Gastroesophageal sphincter (tissue), 4 donors: ENCODE data around the gene LHB. TPM values are rescaled to one million over a fixed set of nuclear protein-coding genes. Genes with fewer than 3 reads are reported as not detected.
"Not testable (repeated sequence)": the region's sequence is repeated elsewhere in the genome, so short reads cannot be mapped to it uniquely, and the experiment has no call there.

Experiments used
- ATAC-seq: fragments of 150-250 bp; one replicate; pipeline ENCODE4 v1.9.1; 2016; ENCODE audit warnings: mild to moderate bottlenecking, moderate library complexity
- H3K27ac ChIP-seq, 4 donors: fragments of 200-600 bp; sonication (generic) in 3 of 4; 1 replicate in 3 of 4; 2 replicates in 1 of 4; pipeline ENCODE4 v1.5.1; 2016 to 2019
- H3K27me3 ChIP-seq: fragments of 200-600 bp; sonication (generic); one replicate; pipeline ENCODE4 v1.5.1; 2019
- H3K36me3 ChIP-seq, 2 donors: fragments of 200-600 bp; sonication (generic); one replicate each; pipeline ENCODE4 v1.5.1; 2019; ENCODE audit warnings: control low read depth in 1 of 2
- H3K4me1 ChIP-seq, 3 donors: fragments of 200-600 bp; sonication (generic); 1 replicate in 2 of 3; 2 replicates in 1 of 3; pipeline ENCODE4 v1.5.1; 2016 to 2019; ENCODE audit warnings: control low read depth in 2 of 3
- H3K4me3 ChIP-seq, 2 donors: fragments of 200-600 bp; sonication (generic); one replicate each; pipeline ENCODE4 v1.5.1; 2019; ENCODE audit warnings: mild to moderate bottlenecking in 1 of 2, moderate library complexity in 1 of 2
- H3K9me3 ChIP-seq, 3 donors: fragments of 200-600 bp; sonication (generic); one replicate each; pipeline ENCODE4 v1.5.1; 2017 to 2019; ENCODE audit warnings: control low read depth in 2 of 3
- EP300 ChIP-seq: sonication (generic); formaldehyde crosslinking; IDR thresholded peaks from one replicate; pipeline ENCODE4 v1.6.1; 2017; ENCODE audit warnings: antibody characterized with exemption, mild to moderate bottlenecking
- POLR2A ChIP-seq, 2 donors: fragments of 450-650 bp; IDR thresholded peaks; one replicate each; pipeline ENCODE4 v1.6.1; 2017; ENCODE audit warnings: antibody characterized with exemption in 2 of 2, mild to moderate bottlenecking in 2 of 2, moderate library complexity in 1 of 2
- POLR2AphosphoS5 ChIP-seq: sonication (generic); formaldehyde crosslinking; IDR thresholded peaks from one replicate; pipeline ENCODE4 v1.6.1; 2017; ENCODE audit warnings: antibody characterized with exemption
- WGBS, 2 donors: methylation state at CpG; one replicate each; pipeline ENCODE4 v1.1.5; 2018; ENCODE audit warnings: low coverage in 1 of 2; 5-methylcytosine and 5-hydroxymethylcytosine counted together
- total RNA-seq, 4 donors: library from RNA; depleted of rRNA; stranded (reverse); fragments of >200 nt; gene quantifications; one replicate each; pipeline ENCODE4 v1.1.0, GENCODE V29; 2016
- TF ChIP-seq, protein P1 (sequence below), 4 experiments: fragments of 200-600 bp in 2 of 4; fragments of 450-650 bp in 2 of 4; sonication (generic) in 1 of 4; IDR thresholded peaks; one replicate each; pipeline ENCODE4 v1.5.1; 2017 to 2019; ENCODE audit warnings: antibody characterized with exemption in 4 of 4, mild to moderate bottlenecking in 2 of 4, moderate library complexity in 2 of 4

The LHB gene
- total RNA-seq, 4 donors from 2014 or later = not detected

DNA sequence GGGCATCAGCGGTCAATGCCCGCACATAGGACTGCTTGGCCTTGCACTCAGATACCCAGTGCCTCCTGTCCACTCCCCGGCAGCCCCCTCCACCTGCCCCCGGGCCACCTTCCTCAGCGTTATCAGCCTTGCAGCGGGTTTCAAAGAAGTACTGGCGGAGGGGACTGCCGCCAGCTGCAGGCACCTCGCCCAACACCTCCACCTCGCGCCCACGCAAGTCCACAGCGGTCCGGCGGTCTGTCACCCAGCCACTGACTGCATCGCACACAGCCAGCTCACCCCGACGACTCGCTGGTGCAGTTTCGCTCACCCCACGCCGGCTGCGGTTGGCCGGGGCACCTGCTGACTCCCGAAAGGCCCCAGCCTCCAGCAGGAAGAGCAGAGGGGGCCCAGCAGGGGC lies 44.6 kb upstream of the LHB start:
- no peak overlapping the region for H3K4me3 ChIP-seq
- WGBS, 2 donors = 80% methylated on average over 1 of the region's 25 CpGs; no CpG with 5 or more reads in 1 of the 2 donors
- no peaks in the 10 kb centered on the region for H3K9me3 ChIP-seq
- peaks cover 87% of the 10 kb centered on the region for H3K27me3 ChIP-seq
- no peak for ATAC-seq
- no peaks in the 10 kb centered on the region for H3K36me3 ChIP-seq
- no peak overlapping the region for H3K27ac ChIP-seq
- peaks cover 0 to 28% (median 22%) of the 10 kb centered on the region in 3 donors for H3K4me1 ChIP-seq
- TF ChIP-seq POLR2AphosphoS5 (no peak), POLR2A (IDR thresholded peaks at IDR 0.05) (no peak), EP300 (no peak)
- TF ChIP-seq, protein P1, sequence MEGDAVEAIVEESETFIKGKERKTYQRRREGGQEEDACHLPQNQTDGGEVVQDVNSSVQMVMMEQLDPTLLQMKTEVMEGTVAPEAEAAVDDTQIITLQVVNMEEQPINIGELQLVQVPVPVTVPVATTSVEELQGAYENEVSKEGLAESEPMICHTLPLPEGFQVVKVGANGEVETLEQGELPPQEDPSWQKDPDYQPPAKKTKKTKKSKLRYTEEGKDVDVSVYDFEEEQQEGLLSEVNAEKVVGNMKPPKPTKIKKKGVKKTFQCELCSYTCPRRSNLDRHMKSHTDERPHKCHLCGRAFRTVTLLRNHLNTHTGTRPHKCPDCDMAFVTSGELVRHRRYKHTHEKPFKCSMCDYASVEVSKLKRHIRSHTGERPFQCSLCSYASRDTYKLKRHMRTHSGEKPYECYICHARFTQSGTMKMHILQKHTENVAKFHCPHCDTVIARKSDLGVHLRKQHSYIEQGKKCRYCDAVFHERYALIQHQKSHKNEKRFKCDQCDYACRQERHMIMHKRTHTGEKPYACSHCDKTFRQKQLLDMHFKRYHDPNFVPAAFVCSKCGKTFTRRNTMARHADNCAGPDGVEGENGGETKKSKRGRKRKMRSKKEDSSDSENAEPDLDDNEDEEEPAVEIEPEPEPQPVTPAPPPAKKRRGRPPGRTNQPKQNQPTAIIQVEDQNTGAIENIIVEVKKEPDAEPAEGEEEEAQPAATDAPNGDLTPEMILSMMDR (IDR thresholded peaks at IDR 0.05) = no peak

DNA sequence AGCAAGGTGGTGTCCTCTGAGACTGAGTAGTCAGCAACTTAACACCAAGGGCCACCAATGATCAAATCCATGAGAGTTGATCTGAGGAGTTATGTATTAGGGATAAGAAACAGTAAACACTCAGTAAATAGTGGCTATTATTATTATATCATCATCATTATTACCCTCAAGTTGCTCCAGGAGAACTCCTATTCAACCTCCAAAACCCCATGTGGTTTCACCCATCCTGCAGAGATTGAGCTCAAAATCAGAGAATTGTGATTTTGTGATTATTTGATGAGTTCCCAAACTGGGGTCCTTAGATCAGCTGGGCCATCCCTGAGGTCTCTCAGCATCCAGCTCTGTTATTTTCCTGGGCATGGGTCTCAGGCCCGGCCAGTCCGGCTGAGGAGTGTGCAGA lies 44.1 kb upstream of the LHB start:
- H3K36me3 ChIP-seq = no peaks in the 10 kb centered on the region
- ATAC-seq = no peak
- no peaks in the 10 kb centered on the region for H3K9me3 ChIP-seq
- no peak overlapping the region for H3K27ac ChIP-seq
- TF ChIP-seq, protein P1 (IDR thresholded peaks at IDR 0.05) = no peak
- no peak for TF ChIP-seq POLR2AphosphoS5
- TF ChIP-seq EP300 = no peak
- TF ChIP-seq POLR2A (IDR thresholded peaks at IDR 0.05) = no peak
- H3K4me1 ChIP-seq = peaks cover 0 to 33% (median 22%) of the 10 kb centered on the region in 3 donors
- no CpG with 5 or more reads among the region's 2 CpGs for WGBS, 2 donors
- H3K27me3 ChIP-seq = peaks cover 83% of the 10 kb centered on the region
- H3K4me3 ChIP-seq = no peak overlapping the region

DNA sequence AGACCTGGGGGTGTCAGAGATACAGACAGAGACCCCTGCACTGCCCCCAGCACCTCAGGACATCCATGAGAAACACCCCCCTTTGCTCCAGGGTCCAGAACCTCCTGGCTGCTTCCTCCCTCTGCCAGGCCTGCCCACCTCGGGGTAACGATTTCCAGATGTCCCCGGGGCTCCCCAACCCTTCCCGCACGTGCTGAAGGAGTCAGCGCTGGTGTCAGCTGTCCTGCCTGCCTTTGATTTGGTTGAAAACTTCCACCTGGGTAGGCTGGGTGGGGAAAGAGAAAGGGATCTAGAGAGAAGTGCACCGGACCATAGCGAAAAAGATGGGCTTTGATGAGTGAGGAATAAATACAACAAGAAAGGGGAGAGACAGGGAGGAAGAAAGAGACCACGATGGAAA lies 42.2 kb upstream of the LHB start:
- no peak for TF ChIP-seq POLR2A (IDR thresholded peaks at IDR 0.05)
- no peak for TF ChIP-seq POLR2AphosphoS5
- TF ChIP-seq, protein P1 (IDR thresholded peaks at IDR 0.05) = no peak
- no peak for TF ChIP-seq EP300
- ATAC-seq = no peak
- Histone ChIP-seq H3K4me1 (peaks cover 0 to 25% (median 16%) of the 10 kb centered on the region in 3 donors), H3K9me3 (no peaks in the 10 kb centered on the region), H3K36me3 (no peaks in the 10 kb centered on the region), H3K27me3 (peaks cover 63% of the 10 kb centered on the region), H3K4me3 (no peak overlapping the region), H3K27ac (no peak overlapping the region)
- WGBS, 2 donors = 32% methylated on average over 3 of the region's 9 CpGs; no CpG with 5 or more reads in 1 of the 2 donors

DNA sequence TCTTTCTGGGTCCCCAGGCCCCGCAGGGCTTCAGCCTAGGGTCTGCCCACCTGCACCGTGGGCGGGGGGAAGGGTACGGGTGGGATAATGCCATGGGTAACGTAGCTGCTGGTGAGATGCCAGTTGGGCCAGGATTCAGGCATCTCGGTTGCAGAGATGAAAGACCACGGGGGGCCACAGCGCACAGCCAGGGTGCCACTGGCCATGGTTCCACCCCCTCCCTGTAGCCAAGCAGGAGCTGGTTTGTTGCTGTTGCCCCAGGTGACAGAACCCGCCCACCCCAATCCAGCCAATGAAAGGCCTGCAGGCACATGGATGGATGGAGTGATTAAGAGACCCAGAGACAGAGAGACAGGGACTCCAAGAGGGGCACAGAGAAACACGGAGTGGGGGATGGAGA lies 41.7 kb upstream of the LHB start:
- H3K27me3 ChIP-seq = peaks cover 58% of the 10 kb centered on the region
- H3K27ac ChIP-seq = no peak overlapping the region
- no peaks in the 10 kb centered on the region for H3K36me3 ChIP-seq
- TF ChIP-seq EP300 = no peak
- TF ChIP-seq, protein P1 (IDR thresholded peaks at IDR 0.05) = no peak
- no peak for TF ChIP-seq POLR2A (IDR thresholded peaks at IDR 0.05)
- no peak for TF ChIP-seq POLR2AphosphoS5
- H3K4me1 ChIP-seq = peaks cover 0 to 25% (median 16%) of the 10 kb centered on the region in 3 donors
- WGBS, 2 donors = 20% methylated on average over 3 of the region's 10 CpGs; no CpG with 5 or more reads in 1 of the 2 donors
- no peak for ATAC-seq
- H3K9me3 ChIP-seq = no peaks in the 10 kb centered on the region
- no peak overlapping the region for H3K4me3 ChIP-seq

DNA sequence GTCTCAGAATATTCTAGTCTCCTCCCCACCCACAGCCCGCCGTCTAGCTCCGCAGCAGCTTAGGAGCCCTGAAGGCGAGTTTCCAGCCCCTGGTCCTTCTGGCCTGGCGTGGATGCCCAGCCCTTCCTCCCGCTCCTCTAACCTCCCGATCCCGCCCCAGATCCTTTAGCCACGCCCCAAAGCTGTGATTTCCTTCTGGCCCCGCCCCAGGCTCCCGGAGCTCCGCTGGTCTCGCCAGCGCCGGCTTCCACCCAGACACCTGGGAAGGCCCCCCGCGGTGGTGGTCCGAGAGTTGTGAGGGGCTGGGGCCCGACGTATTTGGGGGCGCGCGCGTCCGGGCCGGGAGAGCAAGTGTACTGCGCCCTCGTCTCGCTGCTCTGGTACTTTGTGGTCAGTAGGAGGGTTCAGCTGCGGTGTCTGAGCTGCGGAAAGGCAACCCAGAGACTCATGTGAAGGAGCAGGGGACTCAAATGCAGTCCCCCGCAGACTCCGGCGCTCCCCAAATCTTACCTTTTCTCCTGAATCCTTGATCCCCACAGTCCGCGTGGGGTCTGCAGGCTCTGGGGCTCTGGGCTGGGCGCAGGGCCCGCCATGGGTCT lies 40.8 kb upstream of the LHB start, which contains the start of gene CGB7:
Gene CGB7, minus strand, starts transcription at position 114 of the 599 bp plus-strand sequence. CDS start 2,374 bp downstream, outside the sequence.
- peak within 1 kb of the TSS; percentile 22 to 58 for H3K4me3 ChIP-seq
- H3K27ac ChIP-seq = no peak within 1 kb of the TSS
- no peaks in the 10 kb centered on the region for H3K9me3 ChIP-seq
- peaks cover 0 to 25% (median 16%) of the 10 kb centered on the region in 3 donors for H3K4me1 ChIP-seq
- H3K27me3 ChIP-seq = peaks cover 50% of the 10 kb centered on the region
- TF ChIP-seq EP300 (no peak), POLR2A (IDR thresholded peaks at IDR 0.05) (no peak), POLR2AphosphoS5 (no peak)
- TF ChIP-seq, protein P1 (IDR thresholded peaks at IDR 0.05) = no peak
- no peaks in the 10 kb centered on the region for H3K36me3 ChIP-seq
- ATAC-seq = peak; percentile 69
- 0 to 5% methylated on average over 9 to 14 of the region's 38 CpGs for WGBS, 2 donors

DNA sequence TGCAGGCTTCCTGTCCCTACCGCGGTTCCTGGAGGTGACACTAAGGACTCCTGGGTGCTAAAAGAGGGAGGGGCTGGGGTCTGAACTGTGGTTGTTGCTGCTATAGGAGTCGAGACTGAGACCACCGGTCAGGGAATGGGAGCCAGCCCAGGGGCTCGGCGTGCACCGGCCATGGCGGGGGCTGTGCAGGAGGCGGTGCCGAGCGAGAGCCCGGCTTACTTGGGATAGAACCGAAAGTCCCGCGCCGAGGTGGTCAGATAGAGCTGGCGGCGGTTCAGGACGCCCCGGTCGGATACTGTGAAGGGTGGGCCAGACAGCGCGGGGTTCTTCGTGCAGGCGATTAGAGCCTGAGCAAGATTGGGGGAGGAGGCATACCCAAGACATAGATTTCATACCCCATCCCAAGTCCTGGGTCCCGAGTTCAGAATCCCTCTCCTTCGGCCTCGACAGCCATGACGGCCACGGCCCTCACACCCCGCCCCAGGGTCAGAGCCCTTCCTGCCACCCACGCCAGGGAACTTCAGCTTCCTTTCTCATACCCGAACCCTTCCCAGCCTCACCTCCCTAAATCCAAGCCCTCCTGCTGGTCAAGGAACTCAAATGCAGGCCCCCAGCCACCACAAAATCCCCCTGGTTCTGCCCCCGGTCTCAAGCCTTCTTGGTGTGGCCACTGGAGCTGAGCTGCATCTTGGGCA lies 40.2 kb upstream of the LHB start:
- not testable (repeated sequence) for H3K9me3 ChIP-seq, H3K27ac ChIP-seq, H3K36me3 ChIP-seq, ATAC-seq
- peaks cover 0 to 25% (median 16%) of the 10 kb centered on the region in 3 donors for H3K4me1 ChIP-seq
- 5 to 6% methylated on average over 3 to 11 of the region's 34 CpGs for WGBS, 2 donors
- peak overlapping the region; percentile 22 to 58 for H3K4me3 ChIP-seq
- peaks cover 43% of the 10 kb centered on the region for H3K27me3 ChIP-seq
